ENCODE measurements around the gene TRIP6. TPM values are rescaled to one million over a fixed set of nuclear protein-coding genes. Genes with fewer than 3 reads are reported as not detected.

TRIP6 gene
- polyA plus RNA-seq, 1 donor from 2014 or later = 4.6 TPM

- Mint-ChIP-seq H3K36me3 (no peaks in the 10 kb centered on the region), H3K4me1 (peaks cover 4 to 9% (median 6%) of the 10 kb centered on the region in 3 donors), H3K27ac (no peak overlapping the region), H3K9me3 (no peaks in the 10 kb centered on the region), H3K27me3 (no peaks in the 10 kb centered on the region), H3K4me3 (peak overlapping the region in 1 of 4 donors; percentile 40)
These were observed 10.3 kb upstream of the TRIP6 start for GRCh38 chr7:100856871-100857282.

DNA sequence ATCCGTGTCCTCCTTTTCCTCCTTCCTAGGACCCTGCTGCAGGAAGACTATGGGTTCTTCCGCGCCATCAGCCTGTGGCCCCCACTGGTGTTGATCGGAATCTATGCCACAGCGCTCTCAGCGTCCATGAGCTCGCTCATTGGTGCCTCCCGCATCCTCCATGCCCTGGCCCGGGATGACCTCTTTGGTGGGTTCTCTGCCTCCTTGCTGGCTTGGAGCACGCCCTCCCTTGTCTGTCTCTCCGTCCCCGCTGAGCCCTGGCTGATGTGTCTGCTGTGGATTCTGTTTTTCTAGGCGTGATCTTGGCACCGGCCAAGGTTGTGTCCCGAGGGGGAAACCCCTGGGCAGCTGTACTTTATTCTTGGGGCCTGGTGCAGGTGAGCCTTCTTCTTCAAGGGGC, 7.3 kb upstream of the TRIP6 start:
- no peaks in the 10 kb centered on the region for H3K9me3 Mint-ChIP-seq
- H3K27me3 Mint-ChIP-seq = no peaks in the 10 kb centered on the region
- H3K4me1 Mint-ChIP-seq = peaks cover 2 to 5% (median 4%) of the 10 kb centered on the region in 3 donors
- peak overlapping the region in 1 of 3 donors; percentile 58 for H3K27ac Mint-ChIP-seq
- H3K36me3 Mint-ChIP-seq = no peaks in the 10 kb centered on the region
- H3K4me3 Mint-ChIP-seq = peak overlapping the region in 1 of 4 donors; percentile 33

DNA sequence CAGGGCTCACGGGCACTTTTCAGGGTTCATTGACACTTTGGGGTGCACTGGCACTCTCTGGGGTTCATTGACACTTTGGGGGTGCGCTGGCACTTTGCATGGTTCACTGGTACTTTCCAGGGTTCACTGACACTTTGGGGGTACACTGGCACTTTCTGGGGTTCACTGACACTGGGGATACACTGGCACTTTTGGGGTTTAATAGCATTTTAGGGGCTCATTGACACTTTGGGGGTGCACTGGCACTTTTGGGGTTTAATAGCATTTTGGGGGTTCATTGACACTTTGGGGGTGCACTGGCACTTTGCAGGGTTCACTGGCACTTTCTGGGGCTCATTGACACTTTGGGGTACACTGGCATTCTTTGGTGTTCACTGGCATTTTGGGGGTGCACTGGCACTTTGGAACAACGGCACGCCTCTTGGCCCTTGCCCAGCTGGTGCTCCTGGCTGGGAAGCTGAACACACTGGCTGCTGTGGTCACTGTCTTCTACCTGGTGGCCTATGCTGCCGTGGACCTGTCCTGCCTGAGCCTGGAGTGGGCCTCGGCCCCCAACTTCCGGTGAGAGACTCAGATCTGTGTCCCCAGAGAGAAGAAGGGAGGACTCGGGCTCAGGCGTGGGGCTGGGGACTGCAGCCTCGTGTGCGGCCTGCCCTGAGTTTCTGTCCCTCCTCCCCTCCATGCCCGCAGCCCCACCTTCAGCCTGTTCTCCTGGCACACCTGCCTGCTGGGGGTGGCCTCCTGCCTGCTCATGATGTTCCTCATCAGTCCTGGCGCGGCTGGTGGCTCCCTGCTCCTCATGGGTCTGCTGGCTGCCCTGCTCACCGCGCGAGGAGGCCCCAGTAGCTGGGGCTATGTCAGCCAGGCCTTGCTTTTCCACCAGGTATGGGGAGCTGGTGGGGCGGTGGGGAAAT, 6.2 kb upstream of the TRIP6 start:
- Mint-ChIP-seq H3K36me3 (no peaks in the 10 kb centered on the region), H3K4me1 (peaks cover 0 to 4% (median 0%) of the 10 kb centered on the region in 3 donors), H3K27me3 (no peaks in the 10 kb centered on the region), H3K9me3 (no peaks in the 10 kb centered on the region), H3K4me3 (no peak overlapping the region), H3K27ac (no peak overlapping the region)

GRCh38 chr7:100861616-100861985, 5.6 kb upstream of the TRIP6 start:
- Mint-ChIP-seq H3K4me1 (peaks cover 0 to 4% (median 0%) of the 10 kb centered on the region in 3 donors), H3K27ac (no peak overlapping the region), H3K36me3 (no peaks in the 10 kb centered on the region), H3K9me3 (no peaks in the 10 kb centered on the region), H3K4me3 (no peak overlapping the region), H3K27me3 (no peaks in the 10 kb centered on the region)

DNA sequence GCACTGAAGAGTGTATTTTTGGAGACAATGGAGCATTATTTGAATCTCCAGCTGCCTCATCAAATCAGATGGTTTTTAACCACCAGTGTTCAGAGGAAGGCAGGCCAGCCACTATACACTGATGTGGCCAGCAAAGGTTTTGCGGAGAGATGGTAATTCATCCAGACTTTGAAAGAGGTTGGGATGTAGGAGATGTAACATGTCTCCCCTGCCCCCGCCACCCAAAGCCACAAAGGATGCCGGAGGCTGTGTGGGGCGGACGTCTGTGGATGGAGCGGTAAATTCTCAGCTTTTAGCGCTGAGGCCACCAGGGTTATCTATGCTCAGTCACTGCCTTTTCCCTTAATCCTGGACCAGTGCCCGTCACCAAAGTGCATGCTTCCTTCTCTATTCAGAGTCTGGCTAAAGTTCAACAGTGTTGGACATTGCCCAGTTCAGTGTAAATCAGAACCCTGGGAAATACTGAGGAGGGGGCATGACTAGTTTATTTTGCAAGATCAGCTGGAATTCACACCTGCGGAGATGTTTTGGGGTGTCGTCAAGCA, 3.7 kb upstream of the TRIP6 start:
- peaks cover 4 to 5% (median 4%) of the 10 kb centered on the region in 3 donors for H3K4me1 Mint-ChIP-seq
- H3K27ac Mint-ChIP-seq = no peak overlapping the region
- peak overlapping the region in 1 of 4 donors; percentile 17 for H3K4me3 Mint-ChIP-seq
- H3K36me3 Mint-ChIP-seq = no peaks in the 10 kb centered on the region
- no peaks in the 10 kb centered on the region for H3K27me3 Mint-ChIP-seq
- H3K9me3 Mint-ChIP-seq = no peaks in the 10 kb centered on the region

- Mint-ChIP-seq H3K4me3 (peak overlapping the region in 1 of 4 donors; percentile 54), H3K9me3 (no peaks in the 10 kb centered on the region), H3K4me1 (peaks cover 4 to 5% (median 4%) of the 10 kb centered on the region in 3 donors), H3K27me3 (no peaks in the 10 kb centered on the region), H3K36me3 (no peaks in the 10 kb centered on the region), H3K27ac (peak overlapping the region in 1 of 3 donors; percentile 39)
These were observed 2.8 kb upstream of the TRIP6 start for GRCh38 chr7:100864263-100864845.

DNA sequence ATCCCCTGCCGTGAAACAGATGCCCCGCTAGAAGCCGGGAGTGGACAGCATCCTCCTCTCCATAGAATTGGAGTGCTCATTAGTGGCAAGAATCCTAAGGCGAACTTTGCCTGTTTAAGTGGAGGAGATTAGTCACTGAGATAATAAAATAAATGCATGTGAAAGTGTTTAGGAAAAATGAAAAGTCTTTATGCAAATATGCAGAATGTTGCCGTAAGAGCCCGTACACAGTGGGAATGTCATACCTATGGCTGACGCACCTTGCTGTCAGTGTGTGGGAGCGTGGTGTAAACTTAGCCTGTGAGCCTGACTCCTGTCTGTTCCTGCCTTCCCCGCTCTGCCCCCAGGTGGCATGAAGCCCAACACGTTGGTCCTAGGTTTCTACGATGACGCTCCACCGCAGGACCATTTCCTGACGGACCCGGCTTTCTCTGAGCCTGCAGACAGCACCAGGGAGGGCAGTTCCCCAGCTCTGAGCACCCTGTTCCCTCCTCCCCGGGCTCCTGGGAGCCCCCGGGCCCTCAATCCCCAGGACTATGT, 1.7 kb upstream of the TRIP6 start:
- Mint-ChIP-seq H3K27me3 (no peaks in the 10 kb centered on the region), H3K27ac (peak overlapping the region in 1 of 3 donors; percentile 42), H3K9me3 (no peaks in the 10 kb centered on the region), H3K36me3 (no peaks in the 10 kb centered on the region), H3K4me3 (peak overlapping the region in 2 of 4 donors; percentile 34 to 75), H3K4me1 (peaks cover 0 to 5% (median 4%) of the 10 kb centered on the region in 3 donors)

DNA sequence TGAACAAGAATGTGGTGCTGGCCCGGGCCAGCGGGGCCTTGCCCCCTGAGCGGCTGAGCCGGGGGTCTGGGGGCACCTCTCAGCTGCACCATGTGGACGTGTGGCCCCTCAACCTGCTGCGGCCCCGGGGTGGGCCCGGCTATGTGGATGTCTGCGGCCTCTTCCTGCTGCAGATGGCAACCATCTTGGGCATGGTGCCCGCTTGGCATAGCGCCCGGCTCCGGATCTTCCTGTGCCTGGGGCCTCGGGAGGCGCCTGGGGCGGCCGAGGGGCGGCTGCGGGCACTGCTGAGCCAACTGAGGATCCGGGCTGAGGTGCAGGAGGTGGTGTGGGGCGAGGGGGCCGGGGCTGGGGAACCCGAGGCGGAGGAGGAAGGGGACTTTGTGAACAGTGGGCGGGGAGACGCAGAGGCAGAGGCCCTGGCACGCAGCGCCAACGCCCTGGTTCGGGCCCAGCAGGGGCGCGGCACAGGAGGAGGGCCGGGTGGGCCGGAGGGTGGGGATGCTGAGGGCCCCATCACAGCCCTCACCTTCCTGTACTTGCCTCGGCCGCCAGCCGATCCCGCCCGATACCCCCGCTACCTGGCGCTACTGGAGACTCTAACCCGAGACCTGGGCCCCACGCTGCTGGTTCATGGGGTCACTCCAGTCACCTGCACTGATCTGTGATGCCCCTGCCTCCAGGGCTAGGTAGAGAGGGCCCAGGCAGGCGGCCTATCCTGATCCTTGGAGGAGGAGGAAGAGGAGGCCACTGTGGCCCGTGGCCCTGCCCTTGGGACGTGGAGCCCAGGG, 1.1 kb upstream of the TRIP6 start:
- H3K4me3 Mint-ChIP-seq = peak overlapping the region in 2 of 4 donors; percentile 56 to 95
- H3K4me1 Mint-ChIP-seq = peaks cover 0 to 5% (median 4%) of the 10 kb centered on the region in 3 donors
- H3K27ac Mint-ChIP-seq = no peak overlapping the region
- no peaks in the 10 kb centered on the region for H3K27me3 Mint-ChIP-seq
- H3K36me3 Mint-ChIP-seq = no peaks in the 10 kb centered on the region
- H3K9me3 Mint-ChIP-seq = no peaks in the 10 kb centered on the region

DNA sequence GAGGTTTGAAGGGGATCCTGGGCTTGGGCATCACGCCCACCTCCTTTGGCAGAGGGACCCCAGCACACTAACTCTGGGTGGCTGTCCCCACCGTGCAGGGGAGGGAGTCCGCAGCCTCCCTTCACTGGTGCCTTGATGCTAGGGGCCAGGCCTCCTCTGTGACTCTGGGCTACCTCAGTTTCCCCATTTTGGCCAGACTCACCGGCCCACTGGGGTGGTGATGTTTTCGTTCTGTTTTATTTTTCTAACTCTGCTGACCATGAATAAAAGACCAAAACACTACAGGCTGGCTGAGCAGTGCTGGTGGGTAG, 503 bp upstream of the TRIP6 start:
- peaks cover 0 to 5% (median 5%) of the 10 kb centered on the region in 3 donors for H3K4me1 Mint-ChIP-seq
- H3K27ac Mint-ChIP-seq = no peak overlapping the region
- H3K27me3 Mint-ChIP-seq = no peaks in the 10 kb centered on the region
- no peaks in the 10 kb centered on the region for H3K9me3 Mint-ChIP-seq
- no peaks in the 10 kb centered on the region for H3K36me3 Mint-ChIP-seq
- peak overlapping the region in 3 of 4 donors; percentile 56 to 95 (median 86) for H3K4me3 Mint-ChIP-seq

- Mint-ChIP-seq H3K4me3 (peak overlapping the region; percentile 71 to 88 (median 84)), H3K4me1 (peaks cover 0 to 6% (median 5%) of the 10 kb centered on the region in 3 donors), H3K27me3 (no peaks in the 10 kb centered on the region), H3K9me3 (no peaks in the 10 kb centered on the region), H3K36me3 (peaks cover 3% of the 10 kb centered on the region), H3K27ac (peak overlapping the region; percentile 39 to 74 (median 71))
These were observed 744 bp downstream of the TRIP6 start for GRCh38 chr7:100867776-100868485.

DNA sequence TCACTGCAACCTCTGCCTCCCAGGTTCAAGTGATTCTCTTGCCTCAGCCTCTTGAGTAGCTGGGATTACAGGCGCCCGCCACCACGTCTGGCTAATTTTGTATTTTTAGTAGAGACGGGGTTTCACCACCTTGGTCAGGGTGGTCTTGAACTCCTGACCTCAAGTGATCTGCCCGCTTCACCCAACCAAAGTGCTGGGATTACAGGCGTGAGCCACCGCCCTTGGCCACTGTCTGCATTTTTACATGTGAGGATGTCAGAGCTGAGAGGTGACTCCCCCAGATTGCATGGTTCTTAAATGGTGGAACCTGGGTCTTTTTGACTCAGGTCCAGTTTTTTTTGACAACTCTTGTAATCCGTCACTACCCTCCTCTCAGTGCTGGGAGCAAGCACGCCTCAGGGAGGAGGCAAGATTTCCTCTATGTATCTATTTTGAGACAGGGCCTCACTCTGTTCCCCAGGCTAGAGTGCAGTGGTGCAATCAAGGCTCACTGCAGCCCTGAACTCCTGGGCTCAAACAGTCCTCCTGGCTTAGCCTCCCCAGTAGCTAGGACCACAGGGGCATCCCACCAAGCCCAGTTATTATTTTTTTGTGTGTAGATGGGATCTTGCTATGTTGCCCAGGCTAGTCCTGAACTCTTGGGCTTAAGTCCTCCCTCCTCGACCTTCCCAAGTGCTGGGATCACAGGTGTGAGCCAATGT, 6.6 kb downstream of the TRIP6 start:
- Mint-ChIP-seq H3K36me3 (peaks cover 3% of the 10 kb centered on the region), H3K27ac (peak overlapping the region; percentile 97 to 99 (median 98)), H3K27me3 (no peaks in the 10 kb centered on the region), H3K9me3 (peaks cover 0 to 4% (median 0%) of the 10 kb centered on the region in 3 donors), H3K4me1 (peaks cover 23 to 32% (median 25%) of the 10 kb centered on the region in 3 donors), H3K4me3 (peak overlapping the region; percentile 43 to 99 (median 82))

- Mint-ChIP-seq H3K4me3 (peak overlapping the region; percentile 98 to 100 (median 99)), H3K27ac (peak overlapping the region; percentile 97 to 99 (median 98)), H3K27me3 (no peaks in the 10 kb centered on the region), H3K9me3 (peaks cover 0 to 4% (median 0%) of the 10 kb centered on the region in 3 donors), H3K4me1 (peaks cover 24 to 32% (median 25%) of the 10 kb centered on the region in 3 donors), H3K36me3 (peaks cover 3% of the 10 kb centered on the region)
These were observed 7.1 kb downstream of the TRIP6 start for GRCh38 chr7:100874300-100874576.

GRCh38 chr7:100874577-100875355, 7.6 kb downstream of the TRIP6 start, which contains the start of gene SRRT:
SRRT (plus strand) TSS chr7:100875103; CDS start chr7:100875591, 488 bp downstream.
- H3K4me1 Mint-ChIP-seq = peaks cover 25 to 35% (median 25%) of the 10 kb centered on the region in 3 donors
- peak within 1 kb of the TSS; percentile 97 to 99 (median 98) for H3K27ac Mint-ChIP-seq
- H3K36me3 Mint-ChIP-seq = peaks cover 5% of the 10 kb centered on the region
- peaks cover 0 to 4% (median 0%) of the 10 kb centered on the region in 3 donors for H3K9me3 Mint-ChIP-seq
- peak within 1 kb of the TSS; percentile 98 to 100 (median 99) for H3K4me3 Mint-ChIP-seq
- H3K27me3 Mint-ChIP-seq = no peaks in the 10 kb centered on the region

All from IgD-negative memory B cell (primary cell).